Lower lobe of right lung (tissue), 2 donors: ENCODE measurements around the gene GSTCD. TPM values are rescaled to one million over a fixed set of nuclear protein-coding genes. Genes with fewer than 3 reads are reported as not detected.

Experiments used
- ATAC-seq, 2 donors: fragments of 200-7000 bp; cut with Tn5 transposase; one replicate each; pipeline ENCODE4 v1.9.1; 2020 to 2022; ENCODE audit warnings: mild to moderate bottlenecking in 2 of 2, moderate library complexity in 2 of 2
- DNase-seq: peaks from one replicate; pipeline ENCODE4 v3.0.0-alpha.2; 2020
- H3K27ac ChIP-seq: fragments of 200-600 bp; one replicate; pipeline ENCODE4 v1.8.0; 2022
- H3K27me3 ChIP-seq: fragments of 200-600 bp; one replicate; pipeline ENCODE4 v1.8.0; 2022; ENCODE audit warnings: low read depth
- H3K36me3 ChIP-seq: fragments of 200-600 bp; one replicate; pipeline ENCODE4 v1.8.0; 2022; ENCODE audit warnings: mild to moderate bottlenecking
- H3K4me1 ChIP-seq: fragments of 200-600 bp; one replicate; pipeline ENCODE4 v1.8.0; 2022
- H3K4me3 ChIP-seq: fragments of 200-600 bp; one replicate; pipeline ENCODE4 v1.8.0; 2022; ENCODE audit warnings: mild to moderate bottlenecking
- H3K9me3 ChIP-seq: fragments of 200-600 bp; one replicate; pipeline ENCODE4 v1.8.0; 2022
- intact Hi-C: fragments of 100-400 bp; cut with DNase I; formaldehyde crosslinking; loops from one replicate; pipeline ENCODE4 v1.11.0; 2022
- total RNA-seq: library from RNA; stranded (reverse); fragmentation: NEBNext Ultra II Directional; extraction: Animal tissue kit (Norgen Biotek cat#: 25700); gene quantifications from one replicate; pipeline ENCODE4 v1.2.1, GENCODE V29; 2021
- TF ChIP-seq, protein P1 (sequence below): fragments of 200-600 bp; IDR thresholded peaks from one replicate; pipeline ENCODE4 v1.8.0; 2022; ENCODE audit warnings: antibody characterized with exemption, mild to moderate bottlenecking
- donor health status: DM: no; HTN: yes; CAD: no; lungs with severe emphysema.

Gene GSTCD
- total RNA-seq, 1 donor from 2014 or later: 6.7 TPM

DNA sequence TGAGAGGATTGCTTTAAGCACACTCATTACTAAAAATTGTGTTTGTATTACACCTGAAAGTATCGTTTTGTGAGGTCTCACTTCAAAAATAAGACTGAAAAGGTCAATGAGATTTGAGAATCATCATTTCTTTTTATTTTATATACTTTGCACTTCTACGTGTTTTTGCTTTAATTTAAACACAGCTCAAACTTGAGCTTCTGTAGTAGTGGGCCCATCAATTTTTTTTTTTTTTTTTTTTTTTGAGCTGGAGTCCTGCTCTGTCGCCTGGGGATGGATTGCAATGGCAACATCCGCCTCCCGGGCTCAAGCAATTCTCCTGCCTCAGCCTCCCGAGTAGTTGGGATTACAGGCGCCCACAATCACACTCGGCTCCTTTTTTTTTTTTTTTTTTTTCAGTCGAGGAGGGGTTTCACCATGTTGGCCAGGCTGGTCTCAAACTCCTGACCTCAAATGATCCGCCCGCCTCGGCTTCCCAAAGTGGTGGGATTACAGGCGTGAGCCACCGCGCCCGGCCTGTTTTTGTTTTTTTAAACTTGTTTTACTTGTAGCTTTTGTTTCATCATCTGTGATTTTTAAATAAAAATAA, 1.5 kb downstream of the GSTCD start:
- DNase-seq: no peak
- no peak overlapping the region for H3K4me3 ChIP-seq
- no peak for ATAC-seq
- TF ChIP-seq, protein P1, sequence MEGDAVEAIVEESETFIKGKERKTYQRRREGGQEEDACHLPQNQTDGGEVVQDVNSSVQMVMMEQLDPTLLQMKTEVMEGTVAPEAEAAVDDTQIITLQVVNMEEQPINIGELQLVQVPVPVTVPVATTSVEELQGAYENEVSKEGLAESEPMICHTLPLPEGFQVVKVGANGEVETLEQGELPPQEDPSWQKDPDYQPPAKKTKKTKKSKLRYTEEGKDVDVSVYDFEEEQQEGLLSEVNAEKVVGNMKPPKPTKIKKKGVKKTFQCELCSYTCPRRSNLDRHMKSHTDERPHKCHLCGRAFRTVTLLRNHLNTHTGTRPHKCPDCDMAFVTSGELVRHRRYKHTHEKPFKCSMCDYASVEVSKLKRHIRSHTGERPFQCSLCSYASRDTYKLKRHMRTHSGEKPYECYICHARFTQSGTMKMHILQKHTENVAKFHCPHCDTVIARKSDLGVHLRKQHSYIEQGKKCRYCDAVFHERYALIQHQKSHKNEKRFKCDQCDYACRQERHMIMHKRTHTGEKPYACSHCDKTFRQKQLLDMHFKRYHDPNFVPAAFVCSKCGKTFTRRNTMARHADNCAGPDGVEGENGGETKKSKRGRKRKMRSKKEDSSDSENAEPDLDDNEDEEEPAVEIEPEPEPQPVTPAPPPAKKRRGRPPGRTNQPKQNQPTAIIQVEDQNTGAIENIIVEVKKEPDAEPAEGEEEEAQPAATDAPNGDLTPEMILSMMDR: no peak
- no peaks in the 10 kb centered on the region for H3K36me3 ChIP-seq
- no peak overlapping the region for H3K27ac ChIP-seq
- H3K27me3 ChIP-seq: no peaks in the 10 kb centered on the region
- peaks cover 29% of the 10 kb centered on the region for H3K4me1 ChIP-seq
- intact Hi-C loops: no loop called here
- H3K9me3 ChIP-seq: no peaks in the 10 kb centered on the region

DNA sequence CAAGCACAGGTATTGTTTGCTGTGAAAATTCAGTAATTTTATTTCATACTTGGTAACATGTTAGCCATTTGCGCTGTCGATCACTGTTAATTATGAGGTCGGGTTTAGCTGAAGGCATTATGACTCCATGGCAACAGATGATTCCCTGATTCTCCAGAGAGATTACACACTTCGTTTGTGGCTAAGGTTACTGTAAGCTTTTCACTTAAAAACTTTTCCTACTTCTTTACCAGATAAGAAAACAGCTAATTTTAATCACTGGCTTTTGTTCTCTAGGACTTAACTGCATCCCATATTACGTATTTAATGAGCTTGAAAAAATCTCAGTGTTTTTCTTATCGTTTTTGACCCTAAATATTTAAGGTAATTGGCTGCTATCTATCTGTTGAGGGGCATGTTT, 2.1 kb downstream of the GSTCD start:
- Histone ChIP-seq H3K4me3 (no peak overlapping the region), H3K4me1 (peaks cover 34% of the 10 kb centered on the region), H3K27me3 (no peaks in the 10 kb centered on the region), H3K9me3 (no peaks in the 10 kb centered on the region), H3K36me3 (no peaks in the 10 kb centered on the region), H3K27ac (no peak overlapping the region)
- ATAC-seq: no peak
- intact Hi-C loops: no loop called here
- no peak for DNase-seq
- TF ChIP-seq, protein P1: no peak

DNA sequence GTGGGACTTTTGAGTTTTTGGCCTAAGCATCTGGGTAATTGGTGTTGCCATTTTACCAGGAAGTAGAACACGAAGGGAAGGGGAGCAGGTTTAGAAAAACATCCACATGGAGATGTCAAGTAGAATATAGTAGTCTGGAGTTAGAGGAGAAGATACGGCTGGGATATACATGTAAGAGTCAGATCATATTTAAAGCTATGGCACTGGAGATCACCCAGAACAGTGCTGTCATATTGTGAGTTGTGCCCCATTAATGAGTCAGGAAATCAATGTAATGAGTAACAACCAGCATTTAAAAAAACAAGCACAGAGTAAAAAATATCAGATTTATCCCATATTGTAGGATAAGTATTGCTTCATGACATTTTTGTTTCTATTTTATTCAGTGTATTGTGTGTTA, 4.2 kb downstream of the GSTCD start:
- peaks cover 23% of the 10 kb centered on the region for H3K4me1 ChIP-seq
- ATAC-seq (no peak), DNase-seq (no peak)
- no peaks in the 10 kb centered on the region for H3K27me3 ChIP-seq
- no peak overlapping the region for H3K4me3 ChIP-seq
- H3K36me3 ChIP-seq: no peaks in the 10 kb centered on the region
- TF ChIP-seq, protein P1: no peak
- H3K9me3 ChIP-seq: no peaks in the 10 kb centered on the region
- H3K27ac ChIP-seq: no peak overlapping the region
- intact Hi-C loops: no loop called here

DNA sequence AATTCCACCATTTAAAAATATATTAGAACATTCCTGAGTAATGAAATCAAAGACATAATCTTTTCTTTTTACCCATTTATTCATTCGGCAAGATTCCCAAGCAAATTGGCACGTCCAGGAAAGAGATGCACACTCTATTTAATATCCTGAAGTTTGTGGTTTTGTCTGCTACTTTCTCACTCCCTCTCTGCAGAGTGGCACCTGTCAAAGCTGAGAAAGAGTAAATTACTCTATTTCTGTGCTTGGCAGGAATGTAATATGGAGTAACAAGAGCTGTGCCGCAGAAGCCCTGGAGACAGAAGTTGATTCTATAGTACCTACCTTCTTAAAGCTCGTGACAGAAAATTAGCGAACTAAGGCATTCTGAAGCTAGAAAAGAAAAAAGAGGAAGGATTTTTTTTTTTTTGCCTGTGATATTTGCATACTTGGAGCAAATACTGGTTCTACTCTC, 5.5 kb downstream of the GSTCD start:
- TF ChIP-seq, protein P1: no peak
- Histone ChIP-seq H3K9me3 (no peaks in the 10 kb centered on the region), H3K27ac (no peak overlapping the region), H3K36me3 (peaks cover 2% of the 10 kb centered on the region), H3K4me3 (no peak overlapping the region), H3K27me3 (no peaks in the 10 kb centered on the region), H3K4me1 (peaks cover 22% of the 10 kb centered on the region)
- peak in 1 of 2 donors; percentile 12 for ATAC-seq
- no peak for DNase-seq
- intact Hi-C loops: no loop called here

DNA sequence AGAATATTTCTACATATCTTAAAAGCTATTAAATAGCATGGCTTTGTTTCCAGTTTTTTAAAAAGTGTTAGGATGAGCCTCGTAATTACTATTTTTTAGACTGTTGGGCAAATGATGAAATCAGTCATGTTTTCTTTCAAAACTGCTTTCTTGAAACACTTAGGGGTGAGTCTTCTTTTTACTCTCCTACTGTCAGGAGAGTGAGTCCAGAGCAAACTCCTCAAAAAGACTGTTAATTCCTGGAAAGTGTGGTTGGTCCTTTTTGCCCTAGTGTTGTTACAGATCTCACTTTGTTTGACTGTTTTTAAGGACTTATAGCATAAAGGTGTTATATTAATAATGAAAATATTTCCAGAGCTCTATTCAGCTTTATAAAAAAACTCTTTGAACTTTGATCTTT, 6.3 kb downstream of the GSTCD start:
- Histone ChIP-seq H3K9me3 (no peaks in the 10 kb centered on the region), H3K4me3 (no peak overlapping the region), H3K27me3 (no peaks in the 10 kb centered on the region), H3K4me1 (peaks cover 16% of the 10 kb centered on the region), H3K27ac (no peak overlapping the region), H3K36me3 (peaks cover 7% of the 10 kb centered on the region)
- DNase-seq: no peak
- intact Hi-C loops: no loop called here
- ATAC-seq: no peak
- TF ChIP-seq, protein P1: no peak
